Smooth muscle cell (in vitro differentiated cells): ENCODE data around the gene CLEC2A. TPM values are rescaled to one million over a fixed set of nuclear protein-coding genes. Genes with fewer than 3 reads are reported as not detected.
"Not testable (repeated sequence)": the region's sequence is repeated elsewhere in the genome, so short reads cannot be mapped to it uniquely, and the experiment has no call there.

ENCODE experiments used
- DNase-seq: peaks from one replicate; lab custom pipeline; 2025; ENCODE audit not compliant: unreplicated experiment; lab: John Stamatoyannopoulos, UW
- H2AFZ ChIP-seq: fragments of 200-600 bp; sonication (generic); 2 replicates; pipeline ENCODE4 v1.6.0; 2016; ENCODE audit warnings: antibody characterized with exemption, low read depth, mild to moderate bottlenecking
- H3F3A ChIP-seq: fragments of 200-600 bp; sonication (generic); 2 replicates; pipeline ENCODE4 v1.6.0; 2017; ENCODE audit warnings: antibody characterized with exemption, low read depth
- H3K27ac ChIP-seq: fragments of 200-600 bp; sonication (generic); 2 replicates; pipeline ENCODE4 v1.5.1; 2016; ENCODE audit warnings: low read depth, mild to moderate bottlenecking
- H3K27me3 ChIP-seq: fragments of 200-600 bp; sonication (generic); 2 replicates; pipeline ENCODE4 v1.6.1; 2016; ENCODE audit warnings: low read depth, mild to moderate bottlenecking
- H3K36me3 ChIP-seq: fragments of 200-600 bp; sonication (generic); 2 replicates; pipeline ENCODE4 v1.5.1; 2016; ENCODE audit warnings: low read depth
- H3K4me1 ChIP-seq: fragments of 200-600 bp; sonication (generic); 2 replicates; pipeline ENCODE4 v1.5.1; 2016; ENCODE audit warnings: low read depth
- H3K4me2 ChIP-seq: fragments of 200-600 bp; sonication (generic); 2 replicates; pipeline ENCODE4 v1.6.0; 2016; ENCODE audit warnings: mild to moderate bottlenecking
- H3K4me3 ChIP-seq: fragments of 200-600 bp; sonication (generic); 2 replicates; pipeline ENCODE4 v1.5.1; 2016; ENCODE audit warnings: mild to moderate bottlenecking
- H3K79me2 ChIP-seq: fragments of 200-600 bp; sonication (generic); 2 replicates; pipeline ENCODE4 v1.6.0; 2016; ENCODE audit warnings: low read depth, mild to moderate bottlenecking
- H3K9ac ChIP-seq: fragments of 200-600 bp; sonication (generic); 2 replicates; pipeline ENCODE4 v1.6.0; 2016; ENCODE audit warnings: low read depth
- H3K9me3 ChIP-seq: fragments of 200-600 bp; sonication (generic); replicated peaks from 2 replicates; pipeline ENCODE4 v1.5.1; 2016; ENCODE audit warnings: low read depth
- H4K20me1 ChIP-seq: fragments of 200-600 bp; sonication (generic); 2 replicates; pipeline ENCODE4 v1.6.0; 2016; ENCODE audit warnings: low read depth
- WGBS: methylation state at CpG from one replicate; pipeline ENCODE4 v1.1.7; 2016; ENCODE audit warnings: low lambda C conversion rate; 5-methylcytosine and 5-hydroxymethylcytosine counted together
- polyA plus RNA-seq: library from polyadenylated mRNA; unstranded; fragments of >200 nt; fragmentation: Nextera tagmentation; extraction: Ambion mirVana; gene quantifications from 2 replicates; pipeline ENCODE4 v1.2.1, GENCODE V29; 2016
- total RNA-seq: library from RNA; depleted of rRNA; stranded (reverse); fragments of >200 nt; gene quantifications from 2 replicates; pipeline ENCODE4 v1.2.3, GENCODE V29; 2014
- TF ChIP-seq, protein P1 (sequence below): fragments of 200-600 bp; sonication (generic); IDR thresholded peaks from 2 replicates; pipeline ENCODE4 v1.5.1; 2017; ENCODE audit warnings: borderline replicate concordance, mild to moderate bottlenecking, antibody characterized with exemption; ENCODE audit not compliant: insufficient read depth, poor library complexity, severe bottlenecking

CLEC2A gene
- total and polyA plus RNA-seq, 2 experiments from 2014 or later, result 0.67 TPM; not detected in 1

DNA sequence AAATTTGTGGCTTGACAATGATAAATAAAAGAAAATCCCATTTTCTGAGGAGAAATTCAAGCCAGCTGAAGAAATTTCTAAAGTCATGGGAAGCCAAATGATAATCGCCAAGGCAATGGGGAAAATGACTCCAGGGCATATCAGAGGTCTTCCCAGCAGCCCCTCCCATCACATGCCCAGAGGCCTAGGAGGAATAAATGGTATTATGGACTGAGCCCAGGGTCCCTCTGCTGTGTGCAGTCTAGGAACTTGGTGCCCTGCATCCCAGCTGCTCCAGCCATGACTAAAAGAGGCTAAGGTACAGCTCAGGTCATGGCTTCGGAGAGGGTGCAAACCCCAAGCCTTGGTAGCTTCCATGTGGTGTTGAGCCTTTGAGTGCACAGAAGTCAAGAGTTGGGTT, 43.4 kb upstream of the CLEC2A start:
- Histone ChIP-seq H3K9ac (no peak overlapping the region), H3K4me2 (no peak overlapping the region), H3K36me3 (no peaks in the 10 kb centered on the region), H3K79me2 (no peaks in the 10 kb centered on the region), H3K27ac (no peak overlapping the region), H2AFZ (no peak overlapping the region), H3K4me1 (no peaks in the 10 kb centered on the region), H3F3A (peaks cover 9% of the 10 kb centered on the region), H3K9me3 (no peaks in the 10 kb centered on the region), H3K4me3 (no peak overlapping the region), H4K20me1 (no peaks in the 10 kb centered on the region), H3K27me3 (no peaks in the 10 kb centered on the region)
- TF ChIP-seq, protein P1, sequence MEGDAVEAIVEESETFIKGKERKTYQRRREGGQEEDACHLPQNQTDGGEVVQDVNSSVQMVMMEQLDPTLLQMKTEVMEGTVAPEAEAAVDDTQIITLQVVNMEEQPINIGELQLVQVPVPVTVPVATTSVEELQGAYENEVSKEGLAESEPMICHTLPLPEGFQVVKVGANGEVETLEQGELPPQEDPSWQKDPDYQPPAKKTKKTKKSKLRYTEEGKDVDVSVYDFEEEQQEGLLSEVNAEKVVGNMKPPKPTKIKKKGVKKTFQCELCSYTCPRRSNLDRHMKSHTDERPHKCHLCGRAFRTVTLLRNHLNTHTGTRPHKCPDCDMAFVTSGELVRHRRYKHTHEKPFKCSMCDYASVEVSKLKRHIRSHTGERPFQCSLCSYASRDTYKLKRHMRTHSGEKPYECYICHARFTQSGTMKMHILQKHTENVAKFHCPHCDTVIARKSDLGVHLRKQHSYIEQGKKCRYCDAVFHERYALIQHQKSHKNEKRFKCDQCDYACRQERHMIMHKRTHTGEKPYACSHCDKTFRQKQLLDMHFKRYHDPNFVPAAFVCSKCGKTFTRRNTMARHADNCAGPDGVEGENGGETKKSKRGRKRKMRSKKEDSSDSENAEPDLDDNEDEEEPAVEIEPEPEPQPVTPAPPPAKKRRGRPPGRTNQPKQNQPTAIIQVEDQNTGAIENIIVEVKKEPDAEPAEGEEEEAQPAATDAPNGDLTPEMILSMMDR, result no peak
- no peak for DNase-seq
- whole genome bisulfite sequencing, result 92% methylated on average over 2 of the region's 2 CpGs

DNA sequence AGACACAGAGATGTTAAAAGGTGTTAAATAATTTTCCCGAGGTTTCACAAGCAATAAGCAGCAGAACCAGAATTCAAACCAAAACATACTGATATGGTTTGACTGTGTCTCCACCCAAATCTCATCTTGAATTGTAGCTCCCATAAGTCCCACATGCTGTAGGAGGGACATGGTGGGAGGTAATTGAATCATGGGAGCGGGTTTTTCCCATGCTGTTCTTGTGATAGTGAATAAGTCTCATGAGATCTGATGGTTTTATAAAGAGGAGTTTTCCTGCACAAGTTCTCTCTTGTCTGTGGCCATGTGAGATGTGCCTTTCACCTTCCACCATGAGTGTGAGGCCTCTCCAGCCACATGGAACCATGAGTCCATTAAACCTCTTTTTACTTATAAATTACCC, 42.6 kb upstream of the CLEC2A start:
- not testable (repeated sequence) for H4K20me1 ChIP-seq, H3K4me2 ChIP-seq, H3K79me2 ChIP-seq, H3K27ac ChIP-seq, H2AFZ ChIP-seq, H3K27me3 ChIP-seq, H3K36me3 ChIP-seq, H3K9ac ChIP-seq, H3K4me3 ChIP-seq, H3K4me1 ChIP-seq, H3K9me3 ChIP-seq, DNase-seq
- 97% methylated on average over 2 of the region's 2 CpGs for WGBS
- H3F3A ChIP-seq, result peaks cover 15% of the 10 kb centered on the region

DNA sequence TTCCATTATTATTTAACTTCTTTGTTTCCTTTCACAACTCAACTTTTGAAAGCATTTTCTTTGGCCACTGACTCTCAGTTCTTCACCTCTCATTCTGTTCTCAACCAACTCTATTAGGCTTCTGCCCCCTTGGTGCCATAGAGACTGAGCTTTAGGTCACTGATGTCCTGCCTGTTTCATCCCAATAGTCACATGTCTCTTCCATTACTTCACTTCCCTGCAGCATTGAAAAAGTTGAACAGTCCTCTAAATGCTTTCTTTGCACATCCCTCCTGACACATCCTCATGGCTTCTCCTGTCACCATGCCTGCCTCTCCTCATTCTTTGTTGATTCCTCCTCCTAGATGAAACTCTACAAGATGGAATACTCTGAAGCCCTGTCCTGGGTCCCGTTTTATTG, 41.8 kb upstream of the CLEC2A start:
- Histone ChIP-seq H3K9me3 (no peaks in the 10 kb centered on the region), H3K4me3 (no peak overlapping the region), H3K36me3 (no peaks in the 10 kb centered on the region), H3F3A (peaks cover 15% of the 10 kb centered on the region), H3K79me2 (no peaks in the 10 kb centered on the region), H3K4me1 (no peaks in the 10 kb centered on the region), H3K4me2 (no peak overlapping the region), H4K20me1 (no peaks in the 10 kb centered on the region), H3K27me3 (no peaks in the 10 kb centered on the region), H3K9ac (no peak overlapping the region), H3K27ac (no peak overlapping the region), H2AFZ (no peak overlapping the region)
- 89% methylated on average over 1 of the region's 1 CpG for WGBS
- TF ChIP-seq, protein P1, result no peak
- no peak for DNase-seq

DNA sequence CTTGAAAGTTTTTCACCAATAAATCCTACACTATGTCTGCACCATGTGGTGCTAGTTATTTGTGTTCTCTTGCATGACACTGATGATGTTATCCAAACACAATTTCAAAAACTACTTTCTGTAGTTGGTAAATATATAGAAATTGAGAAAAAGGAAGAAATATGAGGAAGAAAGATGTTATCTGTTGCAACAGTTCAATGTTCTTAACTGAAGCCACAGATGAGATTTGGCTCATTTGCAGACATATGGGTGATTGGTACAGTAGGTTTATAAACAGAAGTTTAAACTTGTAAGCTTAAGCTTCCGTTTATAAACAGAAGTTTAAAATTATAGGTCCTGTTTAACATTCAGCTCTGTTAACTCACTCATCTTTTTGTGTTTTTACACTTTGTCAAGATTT, 39.0 kb upstream of the CLEC2A start, which contains the start of gene CLEC12A:
Gene CLEC12A (plus strand): TSS at position 229 of the 400 bp plus-strand sequence. CDS start 188 bp downstream, outside the sequence.
- H3K27ac ChIP-seq, result peak within 1 kb of the TSS; percentile 41
- H3K36me3 ChIP-seq, result no peaks in the 10 kb centered on the region
- no peaks in the 10 kb centered on the region for H3K4me1 ChIP-seq
- peak within 1 kb of the TSS; percentile 12 for H2AFZ ChIP-seq
- no peaks in the 10 kb centered on the region for H3K27me3 ChIP-seq
- H3K4me3 ChIP-seq, result no peak within 1 kb of the TSS
- TF ChIP-seq, protein P1, result no peak
- DNase-seq, result no peak
- no peak within 1 kb of the TSS for H3K9ac ChIP-seq
- no peaks in the 10 kb centered on the region for H3K9me3 ChIP-seq
- no peaks in the 10 kb centered on the region for H3K79me2 ChIP-seq
- peaks cover 15% of the 10 kb centered on the region for H3F3A ChIP-seq
- H3K4me2 ChIP-seq, result peak within 1 kb of the TSS; percentile 56
- no peaks in the 10 kb centered on the region for H4K20me1 ChIP-seq
- WGBS, result 20% methylated on average over 1 of the region's 1 CpG
